GM21367 (cell line): ENCODE measurements around the gene CHL1.

Source experiments
- ATAC-seq: cut with Tn5 transposase; IDR thresholded peaks from one replicate; pipeline ENCODE4 v1.9.1; 2021; ENCODE audit not compliant: unreplicated experiment

The CHL1 gene

GRCh38 chr3:279325-279724, 82.8 kb downstream of the CHL1 start:
- ATAC-seq, result no peak

DNA sequence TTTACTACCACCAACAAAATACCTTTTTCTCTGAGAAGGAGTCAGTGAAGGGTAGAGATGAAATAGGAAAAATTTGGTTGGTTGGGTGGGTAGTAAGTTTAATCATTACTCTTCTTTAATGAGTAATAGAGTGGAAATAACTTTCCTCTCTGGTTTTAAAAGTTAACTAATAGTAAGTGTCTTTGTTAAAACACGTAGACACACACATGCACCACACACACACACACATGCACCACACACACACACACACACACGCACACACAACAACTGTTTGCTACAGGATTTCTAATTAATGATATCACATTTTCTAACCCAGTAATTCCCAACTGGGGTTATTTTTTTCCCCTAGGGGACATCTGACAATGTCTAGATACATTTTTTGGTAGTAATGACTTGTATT, 84.1 kb downstream of the CHL1 start:
- no peak for ATAC-seq

DNA sequence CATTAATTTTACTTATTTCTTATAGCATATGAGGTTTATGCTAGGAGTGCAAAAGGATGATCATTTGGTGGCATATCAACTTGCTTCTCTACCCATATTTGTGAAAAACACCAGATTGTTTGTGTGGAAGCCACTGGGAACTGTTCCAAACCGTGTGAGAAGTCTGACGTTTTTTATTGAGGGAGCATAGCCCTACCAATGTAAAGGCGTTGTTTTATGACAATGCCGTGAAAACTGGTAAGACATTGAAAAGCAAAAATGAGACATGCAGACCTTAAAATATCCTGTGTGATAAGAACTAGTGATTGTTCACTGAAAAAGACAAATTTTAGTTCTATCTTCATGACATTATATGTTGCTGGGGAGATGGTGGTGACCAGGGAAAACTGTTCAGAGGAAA, 87.8 kb downstream of the CHL1 start:
- no peak for ATAC-seq

- ATAC-seq, result no peak
Observed at GRCh38 chr3:288417-288816, 91.9 kb downstream of the CHL1 start.

DNA sequence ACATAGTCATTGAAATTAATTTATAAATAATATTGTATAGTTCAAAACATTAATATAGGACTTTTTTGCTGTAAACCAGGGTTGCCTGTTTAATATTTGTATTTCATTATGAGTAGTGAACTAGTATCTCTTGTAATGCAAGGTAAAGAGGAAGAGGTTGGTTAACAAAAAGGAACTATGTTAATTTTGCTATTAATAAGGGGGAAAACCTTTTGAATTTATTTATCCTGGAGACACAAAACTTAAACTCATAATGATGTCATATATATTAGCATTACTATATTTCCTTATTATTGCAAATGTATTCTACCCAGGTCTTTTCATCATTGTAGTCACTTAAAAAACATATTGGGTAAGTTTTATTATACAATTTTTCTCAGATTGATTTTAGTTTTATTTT, 94.5 kb downstream of the CHL1 start:
- no peak for ATAC-seq

GRCh38 chr3:291646-292436, 95.3 kb downstream of the CHL1 start:
- ATAC-seq, result no peak

GRCh38 chr3:294096-294495, 97.5 kb downstream of the CHL1 start:
- no peak for ATAC-seq

GRCh38 chr3:294581-294980, 98.0 kb downstream of the CHL1 start:
- no peak for ATAC-seq

DNA sequence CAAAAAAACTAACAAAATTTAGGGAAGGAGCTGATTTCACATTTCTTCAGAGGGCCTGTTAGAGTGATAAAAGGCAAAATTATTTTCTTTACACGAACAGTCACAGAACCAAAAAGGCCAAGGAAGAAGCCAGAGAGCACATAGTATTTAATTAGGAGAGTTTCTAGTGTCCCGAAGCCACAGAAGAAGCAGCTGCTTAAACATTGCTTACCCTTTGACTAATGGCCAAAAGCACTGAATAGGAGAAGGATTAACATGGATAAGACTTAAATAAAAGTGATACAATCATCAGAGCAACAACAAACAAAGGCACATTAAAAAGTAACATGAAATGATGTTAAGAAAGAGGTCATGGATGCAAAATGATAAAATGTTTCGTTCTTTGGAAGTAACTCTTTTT, 98.6 kb downstream of the CHL1 start:
- ATAC-seq, result no peak

DNA sequence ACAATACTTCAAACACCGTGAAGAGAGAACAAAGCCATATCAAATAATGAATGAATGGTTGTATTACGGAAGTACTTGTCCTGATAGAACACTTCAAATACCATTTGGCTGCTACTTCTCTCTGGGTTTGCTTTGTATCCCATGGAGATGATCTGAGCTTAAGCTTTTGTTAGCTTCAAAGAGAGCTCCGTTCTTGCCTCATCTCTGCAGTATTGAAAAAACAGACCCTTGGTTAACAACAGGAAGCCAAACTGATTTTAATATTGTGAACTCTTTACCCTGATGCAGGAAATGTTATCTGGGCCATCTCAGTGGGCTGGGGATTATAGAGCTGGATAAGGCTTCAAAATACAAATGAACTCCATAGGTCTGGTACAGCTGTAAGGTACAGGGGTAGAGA, 101.0 kb downstream of the CHL1 start:
- no peak for ATAC-seq

DNA sequence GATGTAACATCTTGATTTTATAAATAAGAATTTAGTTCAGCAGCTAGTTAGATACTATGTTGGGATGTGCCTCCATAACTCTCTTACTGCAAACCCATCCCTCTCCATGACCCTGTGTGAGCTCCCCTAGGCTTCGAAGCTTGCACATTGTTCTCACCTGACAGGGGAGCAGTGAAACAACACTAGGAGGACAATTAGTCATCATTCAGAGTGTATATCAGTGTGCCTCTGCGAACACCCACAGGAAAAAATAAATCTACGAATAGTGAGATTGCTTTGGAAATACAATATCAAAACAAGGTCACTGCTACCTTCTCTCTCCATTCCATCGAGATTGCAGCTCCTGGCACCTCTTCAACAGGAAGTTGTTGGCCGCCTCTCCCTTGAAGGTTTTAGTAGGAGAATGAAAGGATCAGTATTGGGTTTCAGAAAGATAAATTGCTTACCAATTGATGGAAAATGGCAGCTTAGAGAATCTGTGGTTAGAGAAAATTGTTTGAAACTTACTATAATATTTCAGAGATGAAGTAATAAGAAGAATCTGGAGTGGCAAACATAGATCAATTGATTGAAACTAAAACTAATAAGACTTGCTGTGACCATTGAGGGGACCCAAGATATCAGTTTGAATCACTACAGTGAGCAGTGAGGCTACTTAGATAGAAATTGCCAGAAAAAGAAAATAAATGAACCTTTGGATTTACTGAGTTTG, 103.2 kb downstream of the CHL1 start:
- ATAC-seq, result no peak

GRCh38 chr3:307182-307581, 110.6 kb downstream of the CHL1 start:
- no peak for ATAC-seq

- ATAC-seq, result no peak
Observed at GRCh38 chr3:308597-309321, 112.2 kb downstream of the CHL1 start.

DNA sequence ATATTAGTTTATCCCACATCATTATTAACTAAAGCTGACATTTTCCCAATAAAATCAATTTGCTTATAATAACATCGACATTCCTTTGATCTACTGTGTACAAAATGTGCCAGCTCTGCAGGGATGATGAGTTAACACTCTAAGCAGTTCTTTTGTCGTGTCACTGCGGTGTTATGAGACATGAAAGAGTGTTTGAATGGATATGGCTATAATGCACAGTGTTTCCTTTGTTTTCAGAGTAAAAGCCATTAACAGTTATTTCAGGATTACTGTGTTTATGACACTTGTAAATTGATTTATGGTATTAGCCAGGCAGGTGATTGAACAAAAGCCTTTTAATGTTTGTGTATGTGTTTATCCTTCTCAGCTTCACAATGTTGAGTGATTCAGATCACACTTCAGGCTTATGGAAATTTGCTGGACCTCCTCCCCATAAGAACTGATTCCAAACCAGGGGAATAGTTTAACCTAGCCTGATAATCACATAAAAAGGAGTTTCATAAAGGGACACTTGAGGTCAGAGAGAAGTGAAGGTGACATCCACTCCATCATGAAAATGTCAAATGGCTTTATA, 115.7 kb downstream of the CHL1 start:
- no peak for ATAC-seq

DNA sequence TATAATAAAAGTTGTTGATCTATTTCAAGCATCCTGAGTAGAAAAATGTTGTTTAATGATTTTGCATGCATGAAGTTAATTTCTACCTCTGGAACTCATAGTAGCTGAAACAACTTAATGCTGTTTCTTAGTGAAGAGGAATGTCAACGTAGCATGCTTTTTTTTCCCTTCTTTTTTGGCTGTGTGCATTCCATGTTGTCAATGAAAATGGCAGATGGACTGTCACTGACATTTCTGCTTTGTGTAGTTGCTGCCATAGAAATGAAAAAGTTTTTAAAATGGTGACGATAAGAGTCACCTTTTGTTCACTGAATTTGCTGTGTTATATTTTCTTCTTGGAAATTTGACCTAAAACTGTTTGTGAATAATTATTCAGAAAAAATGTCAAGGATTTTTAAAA, 116.3 kb downstream of the CHL1 start:
- no peak for ATAC-seq

DNA sequence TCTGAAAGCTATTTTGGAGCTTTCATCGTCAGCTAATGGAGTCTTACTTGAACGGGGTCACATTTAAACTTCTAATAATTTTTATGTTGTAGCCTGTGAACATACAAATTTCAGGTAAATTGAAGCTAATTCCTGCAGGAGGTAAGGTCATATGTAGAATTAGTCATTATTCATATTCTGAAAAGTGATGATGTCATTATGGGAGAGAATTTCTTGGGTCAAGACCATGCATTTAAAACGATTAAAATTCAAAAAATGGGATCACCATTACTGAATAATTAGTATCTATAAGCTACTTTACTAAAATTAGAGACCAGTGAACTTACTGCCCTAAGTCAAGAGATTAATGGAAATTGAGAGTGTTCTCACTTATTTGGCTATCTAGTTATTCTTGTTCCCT, 120.4 kb downstream of the CHL1 start:
- no peak for ATAC-seq

DNA sequence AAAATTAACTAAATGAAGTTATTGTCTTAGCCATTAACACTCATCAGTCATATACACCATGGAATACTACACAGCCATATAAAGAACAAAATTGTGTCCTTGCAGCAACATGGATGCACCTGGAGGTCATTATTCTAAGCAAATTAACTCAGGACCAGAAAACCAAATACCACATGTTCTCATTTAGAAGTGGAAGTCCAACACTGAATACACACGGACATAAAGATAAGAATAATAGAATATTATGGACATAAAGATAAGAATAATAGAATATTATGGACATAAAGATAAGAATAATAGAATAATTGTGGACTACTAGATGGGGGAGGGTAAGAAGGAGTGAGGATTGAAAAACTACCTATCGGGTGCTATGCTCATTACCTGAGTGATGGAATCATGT, 122.3 kb downstream of the CHL1 start:
- no peak for ATAC-seq

- ATAC-seq, result no peak
Observed at GRCh38 chr3:324423-324822, 127.9 kb downstream of the CHL1 start.

DNA sequence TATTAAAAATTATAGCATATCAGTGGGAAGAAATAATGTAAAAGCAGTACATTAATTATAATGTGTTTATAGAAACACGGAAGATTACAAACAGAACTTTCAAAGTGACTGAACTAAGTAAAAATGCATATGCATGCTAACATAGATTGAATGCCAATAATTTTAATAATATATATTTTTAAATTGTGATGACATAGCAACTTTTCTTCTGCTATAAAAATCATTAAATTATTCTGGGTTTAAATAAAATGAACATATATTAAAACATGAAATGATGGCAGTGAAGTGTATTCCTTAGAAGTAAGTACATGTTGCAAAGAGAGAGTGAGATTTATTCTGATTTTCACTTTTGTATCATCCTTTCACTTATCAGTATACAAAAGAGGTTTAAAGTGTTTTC, 128.9 kb downstream of the CHL1 start:
- ATAC-seq, result no peak

- ATAC-seq, result no peak
Observed at GRCh38 chr3:330494-331115, 134.0 kb downstream of the CHL1 start.

DNA sequence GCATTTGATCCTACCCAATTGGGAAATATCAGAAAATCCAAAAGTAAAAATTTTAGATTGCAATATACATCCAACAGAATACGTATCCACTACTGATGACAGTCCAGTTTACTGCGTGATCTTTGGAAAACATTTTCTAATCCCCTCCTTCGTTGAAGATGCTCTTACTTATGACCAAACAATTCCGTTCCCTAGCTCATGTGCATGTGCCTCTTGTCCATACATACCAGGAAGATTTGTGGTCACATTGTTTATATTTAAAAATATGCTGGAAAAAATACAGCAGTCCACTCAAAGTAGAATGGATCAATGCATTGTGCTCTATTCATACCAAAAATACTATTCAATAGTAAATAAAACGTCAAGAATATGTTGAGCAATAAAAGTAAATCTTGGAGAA, 135.3 kb downstream of the CHL1 start:
- no peak for ATAC-seq
